A549 (cell line): Measurements from ENCODE around the gene HTRA3. TPM values are rescaled to one million over a fixed set of nuclear protein-coding genes. Genes with fewer than 3 reads are reported as not detected.

Experiments used
- ATAC-seq, 2 experiments: fragments of 200-7000 bp in 1 of 2; fragments of >200 bp in 1 of 2; cut with Nextera tagmentation in 1 of 2; cut with Tn5 transposase in 1 of 2; 3 replicates each; pipeline versions ENCODE4 v1.8.0 to v1.9.1; 2018 to 2020; ENCODE audit warnings: mild to moderate bottlenecking in 1 of 2, moderate library complexity in 1 of 2
- CTCF ChIA-PET: fragments of 300-600 bp; sonication (Branson Sonifier 250); formaldehyde crosslinking; extraction: SDS; loops from one replicate; lab custom pipeline; 2021; ENCODE audit warnings: antibody characterized with exemption, inconsistent platforms; lab: Yijun Ruan, JAX
- POLR2A ChIA-PET: fragments of 350-600 bp; formaldehyde crosslinking; extraction: SDS; loops from one replicate; lab custom pipeline; 2021; ENCODE audit warnings: antibody characterized with exemption, inconsistent platforms; lab: Yijun Ruan, JAX
- DNase-seq, 2 experiments: peaks; one replicate each; pipeline versions ENCODE4 v3.0.0 to v3.0.0-alpha.2; 2011 to 2016; ENCODE audit warnings: low read depth in 1 of 2, low spot score in 1 of 2
- FAIRE-seq: peaks from 2 replicates; lab custom pipeline; 2011; peaks lifted over from hg19 to GRCh38; lab: Jason Lieb, UNC
- H3K27ac ChIP-seq, 2 experiments: fragments of >200 bp; sonication (Bioruptor Twin); formaldehyde crosslinking; 3 replicates each; pipeline ENCODE4 v1.5.1; 2016 to 2017
- H3K4me1 ChIP-seq: fragments of >200 bp; sonication (Bioruptor Twin); formaldehyde crosslinking; 3 replicates; pipeline ENCODE4 v1.6.1; 2016
- H3K4me2 ChIP-seq: fragments of >200 bp; sonication (Bioruptor Twin); formaldehyde crosslinking; 3 replicates; pipeline ENCODE4 v1.6.1; 2016
- H3K4me3 ChIP-seq: fragments of >200 bp; sonication (Bioruptor Twin); formaldehyde crosslinking; 3 replicates; pipeline ENCODE4 v1.5.1; 2016
- H3K9me3 ChIP-seq: fragments of >200 bp; sonication (Bioruptor Twin); formaldehyde crosslinking; 3 replicates; pipeline ENCODE4 v1.6.1; 2016
- CBX2 ChIP-seq: fragments of 200-600 bp; sonication (generic); IDR thresholded peaks from 2 replicates; pipeline ENCODE4 v1.6.1; 2016; ENCODE audit warnings: low read depth, mild to moderate bottlenecking, borderline replicate concordance
- CEBPB ChIP-seq, 2 experiments: fragments of >200 bp in 1 of 2; sonication (Bioruptor Twin) in 1 of 2; formaldehyde crosslinking in 1 of 2; IDR thresholded peaks; 2 replicates each; pipeline ENCODE4 v1.6.1; 2012 to 2016
- CHD2 ChIP-seq: fragments of 150-350 bp; IDR thresholded peaks from 2 replicates; pipeline ENCODE4 v1.6.1; 2014; ENCODE audit warnings: low read length; ENCODE audit not compliant: partially characterized antibody
- EHMT2 ChIP-seq: fragments of 200-600 bp; sonication (generic); IDR thresholded peaks from 2 replicates; pipeline ENCODE4 v1.6.1; 2016; ENCODE audit warnings: antibody characterized with exemption, low read depth, mild to moderate bottlenecking, moderate library complexity
- FOSB ChIP-seq: fragments of 250-450 bp; sonication (Bioruptor Pico); IDR thresholded peaks from 2 replicates; pipeline ENCODE4 v1.5.0; 2020; ENCODE audit warnings: mild to moderate bottlenecking, moderate library complexity
- GATA3 ChIP-seq: IDR thresholded peaks from 2 replicates; pipeline ENCODE4 v1.6.1; 2012; ENCODE audit warnings: borderline replicate concordance
- HOXA7 ChIP-seq: fragments of 250-450 bp; sonication (Bioruptor Pico); IDR thresholded peaks from 2 replicates; pipeline ENCODE4 v1.5.0; 2020; ENCODE audit warnings: mild to moderate bottlenecking, moderate library complexity
- HOXB5 ChIP-seq: fragments of 250-450 bp; sonication (Bioruptor Pico); IDR thresholded peaks from 2 replicates; pipeline ENCODE4 v1.5.0; 2020; ENCODE audit warnings: mild to moderate bottlenecking, moderate library complexity
- JUN ChIP-seq, 2 experiments: fragments of >200 bp; sonication (Bioruptor Twin); formaldehyde crosslinking; IDR thresholded peaks; 2 replicates in 1 of 2; 3 replicates in 1 of 2; pipeline ENCODE4 v1.6.1; 2016 to 2017
- NFE2L2 ChIP-seq: fragments of 150-350 bp; conservative IDR thresholded peaks from 2 replicates; pipeline ENCODE4 v1.6.1; 2014; ENCODE audit warnings: low read length
- POLR2A ChIP-seq: IDR thresholded peaks from 2 replicates; pipeline ENCODE4 v1.6.1; 2012; ENCODE audit warnings: mild to moderate bottlenecking, low read length
- RAD21 ChIP-seq, 2 experiments: fragments of >200 bp in 1 of 2; sonication (Bioruptor Twin) in 1 of 2; formaldehyde crosslinking in 1 of 2; IDR thresholded peaks in 1 of 2; conservative IDR thresholded peaks in 1 of 2; 2 replicates in 1 of 2; 3 replicates in 1 of 2; pipeline ENCODE4 v1.6.1; 2012 to 2018; ENCODE audit warnings: inconsistent platforms in 1 of 2
- RCOR1 ChIP-seq: fragments of 150-350 bp; IDR thresholded peaks from 2 replicates; pipeline ENCODE4 v1.6.1; 2014; ENCODE audit warnings: antibody characterized with exemption, low read length, low read depth
- SMC3 ChIP-seq: fragments of >200 bp; sonication (Bioruptor Twin); formaldehyde crosslinking; IDR thresholded peaks from 3 replicates; pipeline ENCODE4 v1.6.1; 2018; ENCODE audit warnings: inconsistent platforms
- SREBF2 ChIP-seq: fragments of 450-650 bp; IDR thresholded peaks from 2 replicates; pipeline ENCODE4 v1.6.1; 2014; ENCODE audit warnings: mild to moderate bottlenecking, moderate library complexity
- ZC3H11A ChIP-seq: fragments of 450-650 bp; IDR thresholded peaks from 2 replicates; pipeline ENCODE4 v1.6.1; 2014; ENCODE audit warnings: antibody characterized with exemption, mild to moderate bottlenecking
- WGBS: methylation state at CpG from one replicate; pipeline ENCODE4 v1.1.6; 2017; ENCODE audit errors: missing lambda C conversion rate; 5-methylcytosine and 5-hydroxymethylcytosine counted together
- polyA plus RNA-seq, 4 experiments: library from polyadenylated mRNA; depleted of rRNA in 3 of 4; stranded (reverse); fragments of >200 nt; fragmentation: RNase III in 1 of 4; extraction: RNeasy Plus Mini Kit Qiagen cat#74134 plus additional on column Dnase treatment in 1 of 4; gene quantifications; 2 replicates in 3 of 4; 3 replicates in 1 of 4; pipeline ENCODE4 v1.2.3, GENCODE V29; 2011 to 2017
- TF ChIP-seq, protein P1 (sequence below): IDR thresholded peaks from 2 replicates; pipeline ENCODE4 v1.6.1; 2012
- TF ChIP-seq, protein P2 (sequence below): fragments of 200-600 bp; sonication (generic); IDR thresholded peaks from 2 replicates; pipeline ENCODE4 v1.6.1; 2016; ENCODE audit warnings: antibody characterized with exemption, mild to moderate bottlenecking, moderate library complexity
- TF ChIP-seq, protein P3 (sequence below): IDR thresholded peaks from 2 replicates; pipeline ENCODE4 v1.6.1; 2012
- TF ChIP-seq, protein P4 (sequence below): IDR thresholded peaks from 2 replicates; pipeline ENCODE4 v1.6.1; 2012; ENCODE audit warnings: low read depth, borderline replicate concordance

The HTRA3 gene
- polyA plus RNA-seq, 2 of the 4 experiments (the other 2 are of a cell fraction): 4.6 to 7.4 TPM

DNA sequence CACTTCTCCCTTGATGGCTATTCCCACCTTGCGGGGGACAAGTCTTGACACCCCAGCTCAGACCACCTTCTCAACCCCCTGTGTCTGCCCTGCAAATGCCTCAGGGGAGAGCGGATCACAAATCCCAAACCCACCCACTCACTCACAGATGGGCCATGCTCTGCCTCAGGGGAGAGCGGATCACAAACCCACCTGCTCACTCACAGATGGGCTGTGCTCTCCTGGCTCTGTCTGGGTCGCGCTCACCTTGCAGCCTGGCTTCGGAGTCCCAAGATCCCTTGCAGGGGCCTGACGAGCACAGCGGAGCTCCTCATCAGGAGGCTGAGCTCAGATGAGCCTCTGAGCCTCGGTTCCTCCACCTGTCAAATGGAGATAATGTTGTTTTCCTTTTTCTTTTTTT is 38.6 kb downstream of the HTRA3 start:
- Histone ChIP-seq H3K9me3 (peaks cover 14% of the 10 kb centered on the region), H3K4me2 (no peak overlapping the region), H3K27ac (no peak overlapping the region), H3K4me1 (0 out of 3 replicates have a peak, but pooled peaks cover 3% of the 10 kb centered on the region)
- 85% methylated on average over 6 of the region's 9 CpGs for WGBS
- ChIA-PET POLR2A (no interaction called here), CTCF (interaction anchor here (0.6 to 0.8 kb wide), 2 partner anchors 16 to 1310 kb away, joined by 3 read pairs; no protein-coding TSS in a partner anchor)
- DNase-seq (no peak), FAIRE-seq (no peak), ATAC-seq (no peak)
- TF ChIP-seq NFE2L2 (no peak), RCOR1 (no peak), SMC3 (no peak), EHMT2 (no peak), HOXB5 (CRISPR knock-in tag) (no peak), SREBF2 (no peak), FOSB (CRISPR knock-in tag) (no peak), RAD21 (conservative IDR thresholded peaks at IDR 0.05 in 1 of 2, IDR thresholded peaks at IDR 0.05 in 1 of 2) (no peak)
- TF ChIP-seq, protein P1, sequence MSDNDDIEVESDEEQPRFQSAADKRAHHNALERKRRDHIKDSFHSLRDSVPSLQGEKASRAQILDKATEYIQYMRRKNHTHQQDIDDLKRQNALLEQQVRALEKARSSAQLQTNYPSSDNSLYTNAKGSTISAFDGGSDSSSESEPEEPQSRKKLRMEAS: no peak
- TF ChIP-seq, protein P2, sequence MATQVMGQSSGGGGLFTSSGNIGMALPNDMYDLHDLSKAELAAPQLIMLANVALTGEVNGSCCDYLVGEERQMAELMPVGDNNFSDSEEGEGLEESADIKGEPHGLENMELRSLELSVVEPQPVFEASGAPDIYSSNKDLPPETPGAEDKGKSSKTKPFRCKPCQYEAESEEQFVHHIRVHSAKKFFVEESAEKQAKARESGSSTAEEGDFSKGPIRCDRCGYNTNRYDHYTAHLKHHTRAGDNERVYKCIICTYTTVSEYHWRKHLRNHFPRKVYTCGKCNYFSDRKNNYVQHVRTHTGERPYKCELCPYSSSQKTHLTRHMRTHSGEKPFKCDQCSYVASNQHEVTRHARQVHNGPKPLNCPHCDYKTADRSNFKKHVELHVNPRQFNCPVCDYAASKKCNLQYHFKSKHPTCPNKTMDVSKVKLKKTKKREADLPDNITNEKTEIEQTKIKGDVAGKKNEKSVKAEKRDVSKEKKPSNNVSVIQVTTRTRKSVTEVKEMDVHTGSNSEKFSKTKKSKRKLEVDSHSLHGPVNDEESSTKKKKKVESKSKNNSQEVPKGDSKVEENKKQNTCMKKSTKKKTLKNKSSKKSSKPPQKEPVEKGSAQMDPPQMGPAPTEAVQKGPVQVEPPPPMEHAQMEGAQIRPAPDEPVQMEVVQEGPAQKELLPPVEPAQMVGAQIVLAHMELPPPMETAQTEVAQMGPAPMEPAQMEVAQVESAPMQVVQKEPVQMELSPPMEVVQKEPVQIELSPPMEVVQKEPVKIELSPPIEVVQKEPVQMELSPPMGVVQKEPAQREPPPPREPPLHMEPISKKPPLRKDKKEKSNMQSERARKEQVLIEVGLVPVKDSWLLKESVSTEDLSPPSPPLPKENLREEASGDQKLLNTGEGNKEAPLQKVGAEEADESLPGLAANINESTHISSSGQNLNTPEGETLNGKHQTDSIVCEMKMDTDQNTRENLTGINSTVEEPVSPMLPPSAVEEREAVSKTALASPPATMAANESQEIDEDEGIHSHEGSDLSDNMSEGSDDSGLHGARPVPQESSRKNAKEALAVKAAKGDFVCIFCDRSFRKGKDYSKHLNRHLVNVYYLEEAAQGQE: no peak
- TF ChIP-seq, protein P3, sequence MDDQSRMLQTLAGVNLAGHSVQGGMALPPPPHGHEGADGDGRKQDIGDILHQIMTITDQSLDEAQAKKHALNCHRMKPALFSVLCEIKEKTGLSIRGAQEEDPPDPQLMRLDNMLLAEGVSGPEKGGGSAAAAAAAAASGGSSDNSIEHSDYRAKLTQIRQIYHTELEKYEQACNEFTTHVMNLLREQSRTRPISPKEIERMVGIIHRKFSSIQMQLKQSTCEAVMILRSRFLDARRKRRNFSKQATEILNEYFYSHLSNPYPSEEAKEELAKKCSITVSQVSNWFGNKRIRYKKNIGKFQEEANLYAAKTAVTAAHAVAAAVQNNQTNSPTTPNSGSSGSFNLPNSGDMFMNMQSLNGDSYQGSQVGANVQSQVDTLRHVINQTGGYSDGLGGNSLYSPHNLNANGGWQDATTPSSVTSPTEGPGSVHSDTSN: no peak
- TF ChIP-seq, all 56 proteins: peak for 0
- no peak overlapping the region for H3K4me3 ChIP-seq

DNA sequence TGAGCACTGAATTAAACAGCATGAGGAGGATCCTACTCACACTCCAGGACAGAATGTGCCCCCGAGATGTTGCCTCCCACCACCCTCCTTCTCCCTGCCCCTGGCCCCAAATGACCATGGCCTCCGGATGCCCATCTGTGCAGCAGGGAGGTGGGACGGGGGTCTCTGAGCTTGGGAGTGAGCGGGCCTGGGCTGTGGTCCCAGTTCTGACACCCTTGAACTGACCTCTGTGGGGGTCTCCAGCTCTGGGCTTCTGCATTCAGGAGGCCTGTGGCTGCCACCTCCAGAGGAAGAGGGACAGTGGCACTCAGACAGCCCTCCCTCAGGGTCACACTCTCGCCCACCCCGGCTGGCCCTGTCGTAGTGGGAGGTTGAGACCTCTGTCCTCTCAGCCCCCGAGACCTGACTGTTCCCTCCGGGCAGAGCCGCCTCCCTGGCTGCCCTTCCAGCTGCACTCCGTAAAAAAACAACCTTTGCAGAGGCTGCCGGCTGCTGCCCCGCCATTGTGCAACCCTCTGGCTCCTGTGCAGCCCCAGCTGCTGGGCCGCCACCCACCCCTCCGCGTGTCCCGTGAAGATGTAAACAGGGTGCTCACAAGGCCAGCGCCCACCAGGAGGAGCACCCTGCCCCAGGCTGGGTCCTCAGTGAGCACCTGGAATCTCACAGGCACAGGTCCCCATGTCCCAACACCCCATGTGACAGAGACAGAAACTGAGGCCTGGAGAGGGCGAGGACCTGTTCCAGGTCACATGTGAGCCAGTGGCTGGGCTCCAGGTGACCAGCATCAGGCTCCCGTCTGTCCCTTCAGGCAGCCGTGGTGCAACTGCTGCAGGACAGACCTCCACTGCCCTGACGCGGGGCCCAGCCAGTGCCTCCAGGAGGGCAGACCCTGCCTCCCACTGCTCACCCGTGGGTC is 39.6 kb downstream of the HTRA3 start:
- H3K4me2 ChIP-seq: no peak overlapping the region
- H3K4me1 ChIP-seq: no peaks in the 10 kb centered on the region
- WGBS: 67% methylated on average over 2 of the region's 24 CpGs
- DNase-seq (no peak), FAIRE-seq (no peak), ATAC-seq (no peak)
- H3K9me3 ChIP-seq: peaks cover 5% of the 10 kb centered on the region
- H3K4me3 ChIP-seq: no peak overlapping the region
- POLR2A ChIA-PET: no interaction called here
- peak overlapping the region in 1 of 2 experiments; percentile 48; a peak in 1 of 6 replicates for H3K27ac ChIP-seq
- CTCF ChIA-PET: interaction anchor here (0.8 kb wide), 1 partner anchor 17 kb away, joined by 3 read pairs; no protein-coding TSS in a partner anchor
- TF ChIP-seq CBX2 (no peak), HOXA7 (CRISPR knock-in tag) (no peak), GATA3 (no peak), CHD2 (no peak), CEBPB (IDR thresholded peaks at IDR 0.05) (no peak), RAD21 (conservative IDR thresholded peaks at IDR 0.05 in 1 of 2, IDR thresholded peaks at IDR 0.05 in 1 of 2) (no peak), ZC3H11A (no peak), POLR2A (no peak), RCOR1 (no peak), JUN (IDR thresholded peaks at IDR 0.05) (no peak)
- TF ChIP-seq, protein P4, sequence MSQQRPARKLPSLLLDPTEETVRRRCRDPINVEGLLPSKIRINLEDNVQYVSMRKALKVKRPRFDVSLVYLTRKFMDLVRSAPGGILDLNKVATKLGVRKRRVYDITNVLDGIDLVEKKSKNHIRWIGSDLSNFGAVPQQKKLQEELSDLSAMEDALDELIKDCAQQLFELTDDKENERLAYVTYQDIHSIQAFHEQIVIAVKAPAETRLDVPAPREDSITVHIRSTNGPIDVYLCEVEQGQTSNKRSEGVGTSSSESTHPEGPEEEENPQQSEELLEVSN: no peak
